Measurements from ENCODE around the gene FSTL4.

The FSTL4 gene

GRCh38 chr5:133503511-133503910 is 108.8 kb downstream of the FSTL4 start:
- FAIRE-seq (no peak), DNase-seq (ENCODE audit: insufficient read length, low spot score) (no peak)
- TF ChIP-seq CTCF (IDR thresholded peaks at IDR 0.05; ENCODE audit: insufficient read depth, missing control alignments): no peak

GRCh38 chr5:133499895-133500294 is 112.4 kb downstream of the FSTL4 start:
- no peak for DNase-seq (ENCODE audit: insufficient read length, low spot score)
- FAIRE-seq: no peak
- TF ChIP-seq CTCF (IDR thresholded peaks at IDR 0.05; ENCODE audit: insufficient read depth, missing control alignments): no peak

- FAIRE-seq: no peak
- TF ChIP-seq CTCF (IDR thresholded peaks at IDR 0.05; ENCODE audit: insufficient read depth, missing control alignments): no peak
- DNase-seq (ENCODE audit: insufficient read length, low spot score): no peak
These were observed 114.6 kb downstream of the FSTL4 start for GRCh38 chr5:133497608-133498348.

- FAIRE-seq (no peak), DNase-seq (ENCODE audit: insufficient read length, low spot score) (no peak)
- no peak for TF ChIP-seq CTCF (IDR thresholded peaks at IDR 0.05; ENCODE audit: insufficient read depth, missing control alignments)
These were observed 115.7 kb downstream of the FSTL4 start for GRCh38 chr5:133496631-133497030.

- DNase-seq (ENCODE audit: insufficient read length, low spot score) (no peak), FAIRE-seq (no peak)
- TF ChIP-seq CTCF (IDR thresholded peaks at IDR 0.05; ENCODE audit: insufficient read depth, missing control alignments): no peak
These were observed 117.5 kb downstream of the FSTL4 start for GRCh38 chr5:133494923-133495246.

- no peak for TF ChIP-seq CTCF (IDR thresholded peaks at IDR 0.05; ENCODE audit: insufficient read depth, missing control alignments)
- DNase-seq (ENCODE audit: insufficient read length, low spot score): no peak
- FAIRE-seq: no peak
These were observed 118.0 kb downstream of the FSTL4 start for GRCh38 chr5:133494232-133494922.

- DNase-seq (ENCODE audit: insufficient read length, low spot score) (no peak), FAIRE-seq (no peak)
- peak; percentile 59 for TF ChIP-seq CTCF (IDR thresholded peaks at IDR 0.05; ENCODE audit: insufficient read depth, missing control alignments)
These were observed 122.7 kb downstream of the FSTL4 start for GRCh38 chr5:133489632-133490031.

Data from D721Med (cell line).